Motor neuron (in vitro differentiated cells): ENCODE measurements around the gene TMEM50A. TPM values are rescaled to one million over a fixed set of nuclear protein-coding genes. Genes with fewer than 3 reads are reported as not detected.
A peak's percentile ranks its signal among the peaks of the same experiment; 100 is the strongest.
"Not testable (repeated sequence)": the region's sequence is repeated elsewhere in the genome, so short reads cannot be mapped to it uniquely, and the experiment has no call there.

Experiments used
- ATAC-seq, 8 experiments: fragments of 200-7000 bp; cut with Tn5 transposase; replicated peaks in 6 of 8; 2 replicates each; pipeline ENCODE4 v1.8.0; 2021; ENCODE audit warnings: mild to moderate bottlenecking in 8 of 8, moderate library complexity in 8 of 8
- H3K27ac ChIP-seq, 2 donors: fragments of 250-450 bp; sonication (Bioruptor Pico); 2 replicates each; pipeline ENCODE4 v1.9.0; 2021; ENCODE audit warnings: antibody characterized with exemption in 2 of 2, mild to moderate bottlenecking in 2 of 2, moderate library complexity in 1 of 2
- H3K4me1 ChIP-seq, 2 donors: fragments of 250-450 bp; sonication (Bioruptor Pico); replicated peaks in 1 of 2; 2 replicates each; pipeline ENCODE4 v1.6.1; 2021; ENCODE audit warnings: antibody characterized with exemption in 2 of 2, mild to moderate bottlenecking in 2 of 2, moderate library complexity in 1 of 2
- H3K4me3 ChIP-seq, 5 donors: fragments of 250-450 bp; sonication (Bioruptor Pico); 2 replicates each; pipeline ENCODE4 v1.9.0; 2021; ENCODE audit warnings: antibody characterized with exemption in 5 of 5, mild to moderate bottlenecking in 5 of 5, moderate library complexity in 4 of 5
- WGBS, 10 experiments: fragments of 450-650 bp; shearing (Covaris generic); methylation state at CpG; one replicate each; pipeline ENCODE4 v1.0.0; 2022; 5-methylcytosine and 5-hydroxymethylcytosine counted together
- in situ Hi-C, 9 experiments: fragments of 400-800 bp; cut with MboI; loops; one replicate each; pipeline ENCODE4 v1.15.0; 2021; ENCODE audit warnings: low sequenced_read_pairs in 9 of 9, low pct_unique_long_range_greater_than_20kb in 2 of 9; ENCODE audit not compliant: unreplicated experiment in 9 of 9
- total RNA-seq, 8 experiments: library from RNA; unstranded; fragments of 300-600 nt; gene quantifications; 2 replicates each; pipeline versions ENCODE4 v1.2.3 to v1.2.4, GENCODE V29; 2022

The TMEM50A gene
- total RNA-seq, 8 experiments from 2014 or later: 66.5 to 109 (median 74.7) TPM

DNA sequence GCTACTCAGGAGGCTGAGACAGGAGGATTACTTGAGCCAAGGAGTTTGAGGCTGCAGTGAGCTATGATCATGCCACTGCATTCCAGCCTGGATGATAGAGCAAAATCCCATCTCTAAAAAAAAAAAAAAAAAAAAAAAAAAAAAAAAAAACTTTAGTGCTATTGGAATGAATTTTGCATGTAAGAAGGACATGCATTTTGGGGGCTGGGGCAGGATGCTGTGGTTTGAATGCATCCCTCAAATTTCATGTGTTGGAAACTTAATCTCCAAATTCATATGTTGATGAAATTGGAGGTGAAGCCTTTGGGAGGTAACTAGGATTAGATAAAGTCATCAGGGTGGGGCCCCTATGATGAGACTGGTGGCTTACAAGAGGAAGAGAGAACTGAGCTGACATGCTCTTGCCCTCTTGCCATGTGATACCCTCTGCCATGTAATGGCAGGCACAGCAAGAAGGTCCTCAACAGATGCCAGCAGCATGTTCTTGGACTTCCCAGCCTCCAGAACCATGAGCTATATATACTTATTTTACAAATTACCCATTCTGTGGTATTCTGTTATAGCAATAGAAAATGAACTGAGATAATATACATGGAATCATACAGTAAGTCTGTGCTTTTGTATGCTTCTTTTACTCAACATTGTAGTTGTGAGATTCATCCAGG is 25.2 kb upstream of the TMEM50A start:
- in situ Hi-C loops, H3K27ac ChIP-seq, ATAC-seq, H3K4me1 ChIP-seq, H3K4me3 ChIP-seq: not testable (repeated sequence)

- 80 to 93% (median 89%) methylated on average over 1 to 9 of the region's 9 CpGs; no CpG with 5 or more reads in 6 of the 10 experiments for WGBS, 10 experiments
- in situ Hi-C loops, H3K4me3 ChIP-seq, H3K4me1 ChIP-seq, H3K27ac ChIP-seq: not testable (repeated sequence)
- ATAC-seq: peak in 2 of 8 experiments; percentile 60 to 99
Observed at GRCh38 chr1:25320314-25320938, 17.7 kb upstream of the TMEM50A start.

GRCh38 chr1:25322127-25322526 is 16.0 kb upstream of the TMEM50A start:
- H3K27ac ChIP-seq, H3K4me3 ChIP-seq, in situ Hi-C loops, ATAC-seq, H3K4me1 ChIP-seq: not testable (repeated sequence)
- WGBS, 10 experiments: 85% methylated on average over 6 of the region's 9 CpGs; no CpG with 5 or more reads in 9 of the 10 experiments

- peak in 1 of 8 experiments; percentile 52 for ATAC-seq
- WGBS, 10 experiments: no CpG with 5 or more reads among the region's 3 CpGs
- H3K4me1 ChIP-seq, in situ Hi-C loops, H3K4me3 ChIP-seq, H3K27ac ChIP-seq: not testable (repeated sequence)
Observed at GRCh38 chr1:25324407-25324806, 13.7 kb upstream of the TMEM50A start.

GRCh38 chr1:25327864-25328790 is 10.0 kb upstream of the TMEM50A start:
- no CpG with 5 or more reads among the region's 17 CpGs for WGBS, 10 experiments
- H3K27ac ChIP-seq, H3K4me1 ChIP-seq, in situ Hi-C loops, ATAC-seq, H3K4me3 ChIP-seq: not testable (repeated sequence)

GRCh38 chr1:25328791-25329185 is 9.3 kb upstream of the TMEM50A start:
- H3K27ac ChIP-seq, H3K4me1 ChIP-seq, in situ Hi-C loops, H3K4me3 ChIP-seq, ATAC-seq: not testable (repeated sequence)
- WGBS, 10 experiments: no CpG with 5 or more reads among the region's 4 CpGs

GRCh38 chr1:25329336-25329735 is 8.8 kb upstream of the TMEM50A start:
- WGBS, 10 experiments: 93 to 94% methylated on average over 2 to 3 of the region's 5 CpGs; no CpG with 5 or more reads in 8 of the 10 experiments
- H3K4me3 ChIP-seq, H3K27ac ChIP-seq, in situ Hi-C loops, H3K4me1 ChIP-seq, ATAC-seq: not testable (repeated sequence)

DNA sequence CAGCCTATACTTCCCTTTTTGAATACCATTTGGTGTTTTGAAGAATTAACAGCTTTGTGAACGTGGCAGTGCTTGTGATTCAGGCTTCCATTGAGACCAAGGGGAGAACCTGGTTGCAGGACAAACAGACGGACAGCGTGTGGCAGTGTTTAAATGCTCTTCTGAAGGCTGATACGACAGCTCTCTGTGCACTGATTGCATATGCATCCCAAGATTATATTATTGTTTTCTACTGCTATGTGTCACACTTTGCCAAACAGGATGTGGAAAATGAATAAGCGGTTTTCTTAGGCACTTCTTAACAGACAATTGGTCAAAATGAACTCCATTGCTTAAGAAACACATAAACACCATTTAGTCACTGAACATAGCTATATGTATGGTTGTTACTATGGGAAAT is 8.2 kb upstream of the TMEM50A start:
- H3K4me3 ChIP-seq, H3K27ac ChIP-seq, H3K4me1 ChIP-seq, in situ Hi-C loops: not testable (repeated sequence)
- 72% methylated on average over 4 of the region's 5 CpGs; no CpG with 5 or more reads in 9 of the 10 experiments for WGBS, 10 experiments
- peak in 4 of 8 experiments; percentile 25 to 95 (median 90) for ATAC-seq

GRCh38 chr1:25336922-25337354 is 1.2 kb upstream of the TMEM50A start:
- H3K27ac ChIP-seq, in situ Hi-C loops: not testable (repeated sequence)
- Histone ChIP-seq H3K4me1 (peaks cover 3 to 14% of the 10 kb centered on the region in 2 donors), H3K4me3 (peak overlapping the region; percentile 55 to 97 (median 83))
- ATAC-seq: peak; percentile 34 to 56 (median 52)
- 0 to 10% (median 0%) methylated on average over 1 to 2 of the region's 29 CpGs; no CpG with 5 or more reads in 6 of the 10 experiments for WGBS, 10 experiments

GRCh38 chr1:25337483-25338187 is 499 bp upstream of the TMEM50A start:
- WGBS, 10 experiments: no CpG with 5 or more reads among the region's 39 CpGs
- peak overlapping the region; percentile 71 to 80 (median 73) for H3K4me3 ChIP-seq
- H3K27ac ChIP-seq, in situ Hi-C loops: not testable (repeated sequence)
- ATAC-seq: peak; percentile 45 to 62 (median 56)
- peaks cover 3 to 14% of the 10 kb centered on the region in 2 donors for H3K4me1 ChIP-seq

- 0 to 4% (median 2%) methylated on average over 4 to 6 of the region's 6 CpGs for WGBS, 10 experiments
- Histone ChIP-seq H3K27ac (no peak overlapping the region), H3K4me1 (peaks cover 3 to 14% of the 10 kb centered on the region in 2 donors), H3K4me3 (peak overlapping the region; percentile 71 to 80 (median 73))
- in situ Hi-C loops: no loop called here
- ATAC-seq: no peak
Observed at GRCh38 chr1:25338986-25339385, 852 bp downstream of the TMEM50A start.

- H3K4me3 ChIP-seq: no peak overlapping the region
- no peak for ATAC-seq
- no peak overlapping the region for H3K27ac ChIP-seq
- peaks cover 3 to 14% of the 10 kb centered on the region in 2 donors for H3K4me1 ChIP-seq
- WGBS, 10 experiments: 58 to 96% (median 88%) methylated on average over 1 to 6 of the region's 6 CpGs; no CpG with 5 or more reads in 1 of the 10 experiments
- in situ Hi-C loops: loop anchor here in 1 of 9 experiments (10.0 kb wide), 1 partner anchor 87 kb away; no protein-coding TSS in a partner anchor
Observed at GRCh38 chr1:25341746-25342145, 3.6 kb downstream of the TMEM50A start.
